Keratinocyte (primary cell): ENCODE results near the gene NUDT14. TPM values are rescaled to one million over a fixed set of nuclear protein-coding genes. Genes with fewer than 3 reads are reported as not detected.

Source experiments
- DNase-seq: peaks from one replicate; pipeline ENCODE4 v3.0.0-alpha.2; 2011; ENCODE audit warnings: low read depth, missing footprints, low spot score
- FAIRE-seq: peaks from 2 replicates; lab custom pipeline; 2011; peaks lifted over from hg19 to GRCh38; lab: Jason Lieb, UNC
- H2AFZ ChIP-seq: 2 replicates; pipeline ENCODE4 v1.6.0; 2012; ENCODE audit warnings: low read length, control low read depth, inconsistent platforms; ENCODE audit not compliant: control insufficient read depth
- H3K27ac ChIP-seq: 2 replicates; pipeline ENCODE4 v1.5.1; 2011; ENCODE audit warnings: low read length; ENCODE audit not compliant: control insufficient read depth, insufficient read depth
- H3K27me3 ChIP-seq: 3 replicates; pipeline ENCODE4 v1.6.0; 2011; ENCODE audit warnings: low read length; ENCODE audit not compliant: control insufficient read depth, insufficient read depth; ENCODE audit errors: extremely low read depth
- H3K36me3 ChIP-seq, 2 experiments: 2 replicates in 1 of 2; 3 replicates in 1 of 2; pipeline ENCODE4 v1.5.1; 2011; ENCODE audit warnings: low read length in 2 of 2, mild to moderate bottlenecking in 1 of 2; ENCODE audit not compliant: control insufficient read depth in 2 of 2, insufficient read depth in 2 of 2; ENCODE audit errors: extremely low read depth in 1 of 2
- H3K4me1 ChIP-seq: 3 replicates; pipeline ENCODE4 v1.5.1; 2011; ENCODE audit warnings: low read length; ENCODE audit not compliant: control insufficient read depth, insufficient read depth; ENCODE audit errors: extremely low read depth
- H3K4me2 ChIP-seq: 3 replicates; pipeline ENCODE4 v1.6.0; 2011; ENCODE audit warnings: low read depth, low read length; ENCODE audit not compliant: control insufficient read depth, insufficient read depth; ENCODE audit errors: extremely low read depth
- H3K4me3 ChIP-seq, 3 experiments: fragments of 200-600 bp in 1 of 3; sonication (generic) in 1 of 3; 2 replicates in 2 of 3; 3 replicates in 1 of 3; pipeline ENCODE4 v1.5.1; 2011 to 2016; ENCODE audit warnings: low read length in 3 of 3, mild to moderate bottlenecking in 3 of 3, control low read depth in 2 of 3, inconsistent platforms in 1 of 3, low read depth in 1 of 3, mixed read lengths in 1 of 3, mixed run types in 1 of 3, moderate library complexity in 1 of 3; ENCODE audit not compliant: control insufficient read depth in 2 of 3, insufficient read depth in 2 of 3; ENCODE audit errors: extremely low read depth in 1 of 3
- H3K79me2 ChIP-seq: 2 replicates; pipeline ENCODE4 v1.6.0; 2012; ENCODE audit warnings: low read length; ENCODE audit not compliant: control insufficient read depth, insufficient read depth
- H3K9ac ChIP-seq: 3 replicates; pipeline ENCODE4 v1.6.0; 2011; ENCODE audit warnings: low read length; ENCODE audit not compliant: control insufficient read depth, insufficient read depth; ENCODE audit errors: extremely low read depth
- H3K9me1 ChIP-seq: 3 replicates; pipeline ENCODE4 v1.6.0; 2011; ENCODE audit warnings: low read length; ENCODE audit not compliant: control insufficient read depth, insufficient read depth; ENCODE audit errors: extremely low read depth
- H3K9me3 ChIP-seq: 2 replicates; pipeline ENCODE4 v1.5.1; 2012; ENCODE audit warnings: low read depth, low read length; ENCODE audit not compliant: control insufficient read depth
- H4K20me1 ChIP-seq: 3 replicates; pipeline ENCODE4 v1.6.0; 2011; ENCODE audit warnings: low read length; ENCODE audit not compliant: control insufficient read depth, insufficient read depth; ENCODE audit errors: extremely low read depth
- CTCF ChIP-seq, 3 experiments: IDR thresholded peaks in 1 of 3; conservative IDR thresholded peaks in 1 of 3; optimal IDR thresholded peaks in 1 of 3; 2 replicates in 2 of 3; 3 replicates in 1 of 3; pipeline versions ENCODE3 to v1.5.1; 2011; ENCODE audit warnings: low read length in 3 of 3, mild to moderate bottlenecking in 3 of 3, moderate library complexity in 2 of 3, control low read depth in 1 of 3, inconsistent platforms in 1 of 3; ENCODE audit not compliant: insufficient read depth in 2 of 3; ENCODE audit errors: extremely low read depth in 1 of 3
- EZH2 ChIP-seq: IDR thresholded peaks from one replicate; pipeline ENCODE4 v1.6.1; 2012; ENCODE audit warnings: inconsistent platforms, mild to moderate bottlenecking, low read length, moderate library complexity
- dilution Hi-C: fragments of 300-500 bp; cut with MboI; formaldehyde crosslinking; loops from one replicate; pipeline ENCODE4 v1.7.0; 2020; ENCODE audit warnings: low sequenced_read_pairs; ENCODE audit not compliant: extremely low pct_ligation_motif_present
- polyA plus RNA-seq, 5 experiments: library from polyadenylated mRNA; depleted of rRNA in 3 of 5; stranded (reverse) in 3 of 5; stranded (forward) in 1 of 5; unstranded in 1 of 5; fragments of >200 nt; gene quantifications; 1 replicate in 1 of 5; 2 replicates in 3 of 5; 3 replicates in 1 of 5; pipeline versions ENCODE4 v1.2.1 to v1.2.3, GENCODE V29; 2011 to 2012; ENCODE audit warnings: missing spikeins in 2 of 5, low read depth in 1 of 5, low replicate concordance in 1 of 5

NUDT14 gene
- polyA plus RNA-seq, 1 donor (not counting 4 experiments of a cell fraction or from before 2014, with no cell fraction given), result 15.6 TPM

DNA sequence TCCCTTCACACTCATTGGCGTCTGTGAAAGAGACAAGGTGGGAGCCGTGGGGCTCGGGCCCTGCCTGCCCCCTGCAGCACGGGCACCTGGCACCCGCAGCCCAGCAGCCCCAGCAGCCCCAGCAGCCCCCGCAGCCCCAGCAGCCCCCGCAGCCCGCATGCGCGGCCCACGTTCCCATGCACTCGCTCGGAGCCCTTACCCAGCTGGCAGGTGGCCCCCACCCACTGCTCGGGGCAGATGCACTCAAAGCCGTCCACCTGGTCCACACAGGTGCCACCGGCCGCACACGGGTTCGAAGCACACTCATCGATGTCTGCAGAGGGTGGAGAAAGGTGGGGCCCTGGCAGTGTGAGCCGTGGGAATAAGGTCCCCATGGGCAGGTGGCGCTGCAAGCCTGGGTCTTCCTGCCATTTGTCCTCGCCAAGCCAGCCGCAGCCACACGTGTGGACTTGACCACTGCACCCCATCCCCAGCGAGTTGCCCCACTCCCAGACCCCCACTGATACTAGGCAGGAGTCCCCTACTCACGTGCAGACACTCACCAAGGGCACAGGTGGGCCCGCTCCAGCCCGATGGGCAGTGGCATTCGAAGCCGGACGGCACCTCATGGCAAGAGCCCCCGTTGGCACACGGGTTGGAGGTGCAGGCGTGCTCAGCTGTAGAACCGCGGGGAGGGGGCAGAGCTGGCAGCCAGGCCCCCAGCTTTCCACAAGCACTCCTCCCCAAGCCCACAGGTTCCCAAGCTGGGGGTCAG is 29.9 kb downstream of the NUDT14 start:
- no peaks in the 10 kb centered on the region for H3K27me3 ChIP-seq
- H3K9me1 ChIP-seq, result no peaks in the 10 kb centered on the region
- no peak overlapping the region for H3K4me3 ChIP-seq
- dilution Hi-C loops, result no loop called here
- H3K9ac ChIP-seq, result no peak overlapping the region
- H4K20me1 ChIP-seq, result peaks cover 9% of the 10 kb centered on the region
- TF ChIP-seq CTCF (optimal IDR thresholded peaks at IDR 0.05 in 1 of 3, IDR thresholded peaks at IDR 0.05 in 1 of 3, conservative IDR thresholded peaks at IDR 0.05 in 1 of 3; ENCODE audit: extremely low read depth in 1 of 3, insufficient read depth in 2 of 3, low read length in 3 of 3) (no peak), EZH2 (no peak)
- DNase-seq (no peak), FAIRE-seq (no peak)
- no peaks in the 10 kb centered on the region for H3K9me3 ChIP-seq
- no peak overlapping the region for H3K4me2 ChIP-seq
- no peak overlapping the region for H2AFZ ChIP-seq
- peaks cover 2% of the 10 kb centered on the region for H3K79me2 ChIP-seq
- H3K4me1 ChIP-seq, result no peaks in the 10 kb centered on the region
- no peak overlapping the region for H3K27ac ChIP-seq
- H3K36me3 ChIP-seq, result peaks cover 8 to 26% of the 10 kb centered on the region in 2 experiments

DNA sequence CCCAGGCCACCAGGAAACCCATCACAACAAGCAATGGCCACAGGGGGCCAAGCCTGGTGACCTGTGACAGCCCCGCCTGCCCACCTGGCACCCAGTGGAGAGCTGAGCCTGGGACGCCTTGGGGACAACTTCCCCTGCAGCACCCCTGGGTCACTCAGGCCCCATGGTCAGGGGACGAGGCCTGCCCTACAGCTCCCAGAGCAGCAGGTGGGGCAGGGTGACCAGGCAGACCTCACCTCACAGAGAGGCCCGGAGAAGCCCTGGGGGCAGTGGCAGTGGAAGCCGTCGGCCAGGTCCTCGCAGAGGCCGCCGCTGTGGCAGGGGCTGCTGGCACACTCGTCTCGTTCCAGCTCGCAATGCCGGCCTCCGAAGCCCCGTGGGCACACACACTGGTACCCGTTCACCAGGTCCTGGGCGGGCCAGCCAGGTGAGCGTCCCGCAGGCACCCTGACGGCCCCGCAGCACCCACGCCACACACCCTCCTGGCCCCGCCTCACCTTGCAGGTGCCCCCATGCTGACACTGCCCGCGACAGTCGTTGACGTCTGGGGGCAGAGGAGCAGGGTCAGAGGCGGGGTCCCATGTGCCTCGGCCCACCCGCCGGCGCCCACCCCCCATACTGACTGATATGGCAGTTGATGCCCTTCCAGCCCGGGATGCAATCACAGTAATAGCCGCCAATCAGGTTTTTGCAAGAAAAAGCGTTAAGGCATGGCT is 30.6 kb downstream of the NUDT14 start:
- FAIRE-seq (no peak), DNase-seq (no peak)
- H3K9ac ChIP-seq, result no peak overlapping the region
- H3K27ac ChIP-seq, result no peak overlapping the region
- no peaks in the 10 kb centered on the region for H3K27me3 ChIP-seq
- H3K9me3 ChIP-seq, result no peaks in the 10 kb centered on the region
- H3K4me3 ChIP-seq, result no peak overlapping the region
- H3K9me1 ChIP-seq, result no peaks in the 10 kb centered on the region
- TF ChIP-seq CTCF (optimal IDR thresholded peaks at IDR 0.05 in 1 of 3, IDR thresholded peaks at IDR 0.05 in 1 of 3, conservative IDR thresholded peaks at IDR 0.05 in 1 of 3; ENCODE audit: extremely low read depth in 1 of 3, insufficient read depth in 2 of 3, low read length in 3 of 3) (no peak), EZH2 (no peak)
- dilution Hi-C loops, result no loop called here
- H3K36me3 ChIP-seq, result peaks cover 10 to 26% of the 10 kb centered on the region in 2 experiments
- H3K4me2 ChIP-seq, result no peak overlapping the region
- H3K4me1 ChIP-seq, result no peaks in the 10 kb centered on the region
- H4K20me1 ChIP-seq, result peaks cover 7% of the 10 kb centered on the region
- no peak overlapping the region for H2AFZ ChIP-seq
- no peaks in the 10 kb centered on the region for H3K79me2 ChIP-seq
